Upper lobe of left lung (tissue), 4 donors: ENCODE results near the gene TMEM132C.

Experiments used
- CTCF ChIP-seq, 6 experiments: fragments of 450-650 bp in 4 of 6; fragments of 200-600 bp in 2 of 6; sonication (generic) in 2 of 6; IDR thresholded peaks; one replicate each; pipeline ENCODE4 v1.5.1; 2016 to 2019; ENCODE audit warnings: antibody characterized with exemption in 6 of 6
- EP300 ChIP-seq, 4 donors: sonication (generic); formaldehyde crosslinking; IDR thresholded peaks; one replicate each; pipeline ENCODE4 v1.5.1; 2017; ENCODE audit warnings: antibody characterized with exemption in 4 of 4, control low read depth in 2 of 4
- POLR2A ChIP-seq, 4 donors: fragments of 450-650 bp; IDR thresholded peaks; one replicate each; pipeline ENCODE4 v1.5.1; 2016 to 2017; ENCODE audit warnings: antibody characterized with exemption in 4 of 4, mild to moderate bottlenecking in 2 of 4

- TF ChIP-seq CTCF (IDR thresholded peaks at IDR 0.05) (no peak), EP300 (IDR thresholded peaks at IDR 0.05) (no peak), POLR2A (IDR thresholded peaks at IDR 0.05) (no peak)
These were observed 426.1 kb downstream of the TMEM132C start for GRCh38 chr12:128693115-128693514.
